NCI-H345 treated with DMSO at 0.1 percent for 48 hours (cell line): ENCODE results near the gene NMRK1.

Source experiments
- DNase-seq: peaks from one replicate; lab custom pipeline; 2025; ENCODE audit not compliant: unreplicated experiment; lab: John Stamatoyannopoulos, UW

Gene NMRK1

GRCh38 chr9:75063556-75064305 is 24.2 kb downstream of the NMRK1 start:
- DNase-seq, result no peak

GRCh38 chr9:75061169-75061568 is 26.8 kb downstream of the NMRK1 start:
- DNase-seq, result no peak

GRCh38 chr9:75054368-75055001 is 33.5 kb downstream of the NMRK1 start:
- no peak for DNase-seq

- no peak for DNase-seq
These were observed 34.1 kb downstream of the NMRK1 start for GRCh38 chr9:75053869-75054268.

GRCh38 chr9:75051285-75051684 is 36.7 kb downstream of the NMRK1 start:
- no peak for DNase-seq

GRCh38 chr9:75047506-75047905 is 40.4 kb downstream of the NMRK1 start:
- no peak for DNase-seq

GRCh38 chr9:75046725-75047345 is 41.1 kb downstream of the NMRK1 start:
- no peak for DNase-seq

GRCh38 chr9:75041041-75041440 is 46.9 kb downstream of the NMRK1 start:
- no peak for DNase-seq

GRCh38 chr9:75039801-75040200 is 48.2 kb downstream of the NMRK1 start:
- DNase-seq, result no peak

GRCh38 chr9:75039009-75039408 is 48.9 kb downstream of the NMRK1 start:
- DNase-seq, result no peak

GRCh38 chr9:75036793-75037192 is 51.2 kb downstream of the NMRK1 start:
- DNase-seq, result no peak

- no peak for DNase-seq
These were observed 54.0 kb downstream of the NMRK1 start for GRCh38 chr9:75033791-75034473.

GRCh38 chr9:75027187-75028107 is 60.5 kb downstream of the NMRK1 start:
- peak; percentile 34 for DNase-seq

GRCh38 chr9:75023846-75024245 is 64.1 kb downstream of the NMRK1 start:
- no peak for DNase-seq

- DNase-seq, result no peak
These were observed 68.3 kb downstream of the NMRK1 start for GRCh38 chr9:75019654-75020053.

GRCh38 chr9:75019022-75019421 is 68.9 kb downstream of the NMRK1 start:
- DNase-seq, result no peak

GRCh38 chr9:75017378-75017777 is 70.6 kb downstream of the NMRK1 start:
- no peak for DNase-seq

- no peak for DNase-seq
These were observed 74.2 kb downstream of the NMRK1 start for GRCh38 chr9:75013735-75014134.
